Activated naive CD8-positive, alpha-beta T cell treated with anti-CD3 and anti-CD28 coated beads, Interleukin-2, amount 50 U/mL, for 16 hours (primary cell): Measurements from ENCODE around the gene OR2F1.

Experiments used
- DNase-seq: peaks from one replicate; pipeline ENCODE4 v3.0.0-alpha.2; 2020; ENCODE audit warnings: low read depth, low spot score

OR2F1 gene, protein sequence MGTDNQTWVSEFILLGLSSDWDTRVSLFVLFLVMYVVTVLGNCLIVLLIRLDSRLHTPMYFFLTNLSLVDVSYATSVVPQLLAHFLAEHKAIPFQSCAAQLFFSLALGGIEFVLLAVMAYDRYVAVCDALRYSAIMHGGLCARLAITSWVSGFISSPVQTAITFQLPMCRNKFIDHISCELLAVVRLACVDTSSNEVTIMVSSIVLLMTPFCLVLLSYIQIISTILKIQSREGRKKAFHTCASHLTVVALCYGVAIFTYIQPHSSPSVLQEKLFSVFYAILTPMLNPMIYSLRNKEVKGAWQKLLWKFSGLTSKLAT

DNA sequence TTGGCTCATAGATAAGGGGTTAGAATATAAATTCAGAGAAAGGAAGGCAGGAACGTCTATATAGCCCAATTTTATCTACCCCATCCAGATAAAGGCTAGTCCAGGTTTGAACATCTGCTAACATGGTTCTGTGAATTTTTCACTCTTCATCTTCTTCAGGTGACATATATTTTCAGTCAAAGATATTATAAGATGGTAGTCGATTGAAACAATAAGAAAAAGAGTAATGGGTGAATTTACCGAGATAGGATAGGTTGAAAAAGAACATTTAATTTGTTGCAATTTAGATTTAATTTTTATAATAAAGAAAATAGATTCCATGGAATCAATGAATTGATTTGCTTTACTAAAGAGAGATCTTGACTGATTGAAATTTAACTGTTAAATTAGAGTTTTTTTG lies at the start of gene OR2F1:
TSS of gene OR2F1 (plus strand) at position 301 of the 400 bp plus-strand sequence. CDS start 5,127 bp downstream, outside the sequence.
- DNase-seq = no peak

DNA sequence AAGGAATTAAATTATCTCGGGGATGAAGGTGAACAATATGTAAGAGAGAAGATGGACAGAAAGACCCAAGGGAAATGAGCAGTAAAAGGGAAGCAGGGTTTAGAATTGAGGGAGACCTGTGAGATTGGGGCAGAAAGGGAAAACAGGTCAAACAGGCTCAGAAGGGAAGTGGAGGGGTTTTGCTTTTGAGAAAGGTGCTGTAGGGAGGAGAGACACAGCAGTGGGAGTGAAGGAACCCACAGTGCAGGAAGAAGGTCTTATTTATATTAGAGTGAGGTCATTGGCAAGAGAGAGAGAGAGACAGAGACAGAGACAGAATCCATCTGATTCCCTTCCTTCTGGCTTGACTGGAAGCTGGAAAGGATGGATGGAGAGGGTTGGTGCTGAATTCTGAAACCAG lies 49.1 kb upstream of the OR2F1 start:
- no peak for DNase-seq

DNA sequence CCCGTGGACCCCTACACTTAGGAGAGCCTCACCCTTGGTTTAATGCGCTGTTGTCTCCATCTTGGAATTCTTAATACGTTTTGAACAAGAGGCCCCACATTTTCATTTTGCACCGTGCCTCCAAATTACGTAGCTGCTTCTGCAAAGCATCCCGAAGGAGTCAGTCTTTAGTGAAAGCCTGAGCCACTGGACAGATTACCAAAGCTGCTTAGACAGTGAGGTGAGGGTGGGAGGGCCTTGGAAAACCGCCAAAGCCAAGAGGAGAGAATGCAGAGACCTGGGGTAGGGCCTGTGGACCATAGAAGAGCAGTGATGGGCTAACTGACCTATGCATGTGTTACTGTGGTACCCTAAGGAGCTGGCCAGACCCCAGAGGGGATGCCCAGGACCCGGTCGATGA lies 48.5 kb upstream of the OR2F1 start:
- no peak for DNase-seq

DNA sequence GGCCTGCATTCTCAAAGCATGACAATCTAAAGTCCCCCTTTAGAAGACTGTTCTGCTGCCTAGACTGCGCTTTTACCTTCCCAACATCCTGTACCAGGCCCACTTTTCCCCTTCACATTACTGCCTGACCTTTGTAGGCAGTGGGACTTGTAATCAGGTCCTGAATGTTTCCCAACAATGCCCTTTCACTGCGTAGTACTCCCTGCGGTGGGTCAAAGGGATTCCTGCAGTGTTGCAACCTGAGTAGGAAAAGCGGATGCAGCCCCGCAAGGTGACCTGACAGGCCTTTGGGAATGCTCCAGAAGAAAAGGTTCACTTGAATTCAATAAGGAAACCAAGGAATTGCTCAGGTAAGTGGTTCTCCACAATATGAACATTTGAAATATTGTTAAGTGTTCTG lies 47.7 kb upstream of the OR2F1 start:
- no peak for DNase-seq

DNA sequence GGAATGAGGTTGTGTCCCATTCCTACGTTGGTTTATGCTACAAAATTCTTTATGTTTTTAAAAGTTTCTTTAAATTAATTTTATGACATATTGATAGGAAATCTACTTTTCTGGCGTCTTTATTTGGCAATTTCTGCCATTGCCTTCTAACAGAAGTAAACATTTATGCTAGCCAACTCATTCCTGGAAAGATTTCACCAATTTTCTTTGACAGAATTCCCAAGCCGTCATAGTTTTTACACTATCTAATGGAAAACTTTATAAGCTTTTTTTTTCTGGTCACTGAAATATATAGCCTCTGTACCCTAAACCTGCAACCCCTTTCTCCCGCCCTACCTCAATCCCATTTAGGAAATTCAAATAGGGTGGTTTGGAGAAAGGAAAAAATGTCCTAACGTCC lies 46.5 kb upstream of the OR2F1 start:
- no peak for DNase-seq

DNA sequence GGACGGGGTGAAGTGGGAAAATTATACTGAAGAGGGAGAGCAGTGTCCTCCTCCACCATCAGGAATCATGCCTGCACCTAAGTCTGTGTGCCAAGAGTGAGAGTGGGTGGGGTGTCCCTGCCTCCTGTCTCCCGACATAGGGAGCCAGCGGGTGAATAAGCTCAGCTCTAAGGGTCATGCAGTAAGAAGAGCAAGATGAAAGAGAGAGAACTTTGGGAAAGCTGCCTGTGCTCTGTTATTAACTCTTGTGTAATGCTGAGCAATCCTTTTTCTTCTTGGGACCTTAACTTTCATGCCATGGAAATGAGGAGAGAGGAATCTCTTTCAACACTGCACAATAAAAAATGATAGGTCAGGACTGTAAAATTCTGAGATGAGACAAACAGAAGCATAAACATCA lies 44.8 kb upstream of the OR2F1 start:
- DNase-seq = no peak

DNA sequence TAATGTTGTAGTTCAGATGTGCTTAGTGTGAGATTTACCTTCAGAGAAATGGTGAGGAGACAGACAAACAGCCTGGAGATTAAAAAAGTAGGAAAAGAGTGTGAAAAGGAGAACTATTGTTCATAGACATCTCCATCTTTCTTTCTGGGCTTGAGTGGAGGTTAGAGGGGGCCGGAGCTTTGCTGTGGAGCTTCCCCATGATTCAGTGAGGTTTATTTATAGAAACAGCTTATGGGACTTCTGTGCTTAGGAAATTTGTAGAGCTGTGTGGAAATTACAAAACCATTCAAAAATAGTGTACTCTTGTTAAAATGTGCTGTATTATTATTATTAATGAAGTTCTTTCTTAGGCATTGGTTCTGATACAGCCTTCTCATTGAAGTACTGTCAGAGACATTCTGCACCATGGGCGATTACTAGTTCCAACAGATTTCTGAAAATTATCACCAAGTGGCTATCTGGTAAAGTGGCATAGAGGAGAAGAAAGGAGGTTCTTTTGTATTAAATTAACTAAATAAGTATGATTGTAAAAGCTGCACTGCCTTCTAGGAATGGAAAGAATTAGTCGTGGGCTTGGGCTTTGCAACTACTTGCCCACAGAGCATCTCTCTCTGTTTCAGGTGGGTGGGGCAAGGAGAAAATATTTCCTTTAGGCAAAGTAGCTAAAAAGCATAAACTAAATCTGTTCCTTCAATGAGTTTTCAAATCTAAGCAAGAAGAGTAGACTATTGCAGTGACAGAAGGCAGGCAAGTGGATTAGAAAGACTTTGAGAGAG lies 44.0 kb upstream of the OR2F1 start:
- no peak for DNase-seq

DNA sequence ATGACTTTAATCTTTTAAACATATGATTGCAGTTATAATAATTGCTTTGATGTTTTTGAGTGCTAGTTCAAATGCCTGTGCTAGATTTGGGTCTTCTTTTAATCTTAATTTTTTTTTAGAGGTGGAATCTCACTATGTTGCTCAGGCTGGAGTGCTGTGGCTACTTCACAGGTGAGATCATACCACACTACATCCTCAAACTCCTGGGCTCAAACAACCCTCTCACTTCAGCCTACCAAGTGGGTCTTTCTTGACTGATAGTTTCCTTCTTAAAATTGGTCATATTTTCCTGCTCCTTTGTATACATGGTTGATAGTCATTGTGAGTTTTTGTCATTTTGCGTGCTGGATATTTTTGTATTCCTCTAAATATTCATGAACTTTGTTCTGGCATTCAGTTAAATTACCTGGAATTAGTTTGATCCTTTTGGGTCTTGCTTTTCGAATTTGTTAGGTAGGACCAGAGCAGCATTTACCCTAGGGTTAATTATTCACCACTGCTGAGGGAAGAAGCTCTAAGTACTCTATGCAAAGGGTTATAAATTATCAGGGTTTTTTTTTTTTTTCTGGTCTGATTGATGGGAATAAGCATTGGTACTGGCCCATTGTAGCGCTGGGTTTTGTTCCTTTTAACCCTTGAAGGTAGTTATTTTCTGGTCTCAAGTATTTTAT lies 40.6 kb upstream of the OR2F1 start:
- no peak for DNase-seq

DNA sequence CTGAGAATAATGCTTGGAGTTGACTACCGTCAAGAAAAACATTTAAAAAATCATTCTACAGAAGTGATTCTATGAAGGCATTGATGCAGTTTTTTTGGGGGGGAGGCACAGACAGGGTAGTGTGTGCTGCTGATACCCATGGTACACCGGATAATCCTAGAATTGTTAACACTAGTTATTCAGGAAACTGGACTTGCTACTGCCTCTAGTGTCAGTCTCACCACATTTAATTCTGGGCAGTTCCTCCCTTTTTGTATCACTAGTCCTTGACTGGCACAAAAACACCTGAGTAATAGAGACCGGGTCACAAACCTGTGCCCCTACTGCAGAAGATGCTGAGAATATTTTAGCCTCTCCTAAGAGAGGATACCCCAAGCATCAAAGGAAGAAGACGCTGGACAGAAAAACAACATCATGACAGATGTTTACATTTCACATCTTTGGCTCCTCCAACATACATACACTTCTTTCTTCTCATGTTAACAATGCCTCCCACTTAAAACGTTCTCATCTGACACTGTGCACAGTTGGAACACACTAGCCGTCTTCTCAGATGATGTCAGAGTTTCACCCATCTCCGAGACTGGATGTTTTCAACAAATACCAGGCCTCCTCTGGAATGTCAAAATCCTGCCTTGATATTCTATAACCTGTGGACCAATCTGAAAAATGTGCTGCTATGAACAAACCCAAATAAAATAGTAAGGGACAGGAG lies 39.5 kb upstream of the OR2F1 start:
- no peak for DNase-seq

DNA sequence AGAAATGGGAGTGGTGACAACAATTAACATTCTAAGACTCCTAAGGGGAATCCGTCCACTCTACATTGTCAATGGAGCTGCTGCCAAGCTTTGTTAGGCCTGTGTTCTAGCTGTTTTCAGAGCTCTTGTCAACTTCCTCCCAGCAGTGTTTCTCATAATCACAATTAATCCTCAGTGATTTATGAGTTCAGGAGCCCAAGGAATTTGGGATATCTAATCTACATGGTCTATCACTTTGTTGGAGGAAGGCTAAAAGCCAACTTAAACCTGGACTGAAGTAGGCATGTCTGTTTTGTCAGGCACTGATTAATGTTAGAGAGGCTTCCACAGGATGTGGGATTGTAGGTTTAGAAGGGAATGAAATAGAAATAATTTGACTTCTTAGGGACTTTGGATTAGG lies 29.8 kb upstream of the OR2F1 start:
- DNase-seq = no peak

DNA sequence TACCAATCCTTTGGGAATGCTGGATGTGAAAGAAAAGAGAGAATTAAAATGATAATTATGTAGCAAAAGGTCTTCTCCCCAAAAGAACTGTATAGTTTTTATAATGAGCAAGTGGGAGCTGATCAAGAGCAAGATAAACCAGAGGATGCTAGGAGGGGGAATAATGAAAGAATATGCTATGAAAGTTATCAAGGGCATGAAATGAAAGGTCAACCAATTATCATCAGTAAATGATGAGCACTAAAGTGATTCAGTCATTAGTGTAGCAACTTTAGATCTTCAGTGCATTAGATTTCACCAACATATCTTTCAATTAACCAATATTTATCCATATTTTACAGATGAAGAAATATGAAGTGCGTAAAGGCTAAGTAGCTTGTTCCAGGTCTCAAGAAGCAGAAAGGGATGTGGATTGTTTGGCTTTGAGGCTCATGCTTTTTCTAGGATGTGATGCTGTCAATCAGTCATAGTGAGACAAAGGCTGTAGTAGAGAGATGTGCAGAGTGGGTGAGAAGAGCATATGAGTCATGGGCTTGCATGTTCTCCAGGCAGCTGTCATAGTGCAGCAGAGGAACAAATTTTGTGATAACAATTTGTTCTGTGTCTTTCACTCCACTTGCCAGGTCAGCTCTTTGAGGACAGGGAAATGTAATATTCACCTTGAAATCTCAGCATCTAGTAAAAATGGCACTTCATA lies 25.3 kb upstream of the OR2F1 start:
- no peak for DNase-seq

DNA sequence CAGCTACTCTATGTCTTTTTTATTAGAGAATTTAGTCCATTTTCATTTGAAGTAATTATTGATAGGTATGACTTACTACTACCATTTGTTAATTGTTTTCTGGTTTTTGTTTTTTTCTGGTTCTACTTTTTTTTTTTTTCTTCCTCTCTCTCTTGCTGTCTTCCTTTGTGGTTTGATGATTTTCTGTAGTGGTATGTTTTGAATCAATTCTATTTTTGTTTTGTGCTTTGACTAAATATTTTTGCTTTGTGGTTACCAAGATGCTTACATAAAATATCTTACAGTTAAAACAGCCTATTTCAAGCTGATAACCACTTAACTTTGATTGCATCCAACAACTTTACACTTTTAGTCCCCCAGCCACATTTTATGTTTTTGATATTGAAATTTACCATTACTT lies 22.9 kb upstream of the OR2F1 start:
- DNase-seq = no peak

DNA sequence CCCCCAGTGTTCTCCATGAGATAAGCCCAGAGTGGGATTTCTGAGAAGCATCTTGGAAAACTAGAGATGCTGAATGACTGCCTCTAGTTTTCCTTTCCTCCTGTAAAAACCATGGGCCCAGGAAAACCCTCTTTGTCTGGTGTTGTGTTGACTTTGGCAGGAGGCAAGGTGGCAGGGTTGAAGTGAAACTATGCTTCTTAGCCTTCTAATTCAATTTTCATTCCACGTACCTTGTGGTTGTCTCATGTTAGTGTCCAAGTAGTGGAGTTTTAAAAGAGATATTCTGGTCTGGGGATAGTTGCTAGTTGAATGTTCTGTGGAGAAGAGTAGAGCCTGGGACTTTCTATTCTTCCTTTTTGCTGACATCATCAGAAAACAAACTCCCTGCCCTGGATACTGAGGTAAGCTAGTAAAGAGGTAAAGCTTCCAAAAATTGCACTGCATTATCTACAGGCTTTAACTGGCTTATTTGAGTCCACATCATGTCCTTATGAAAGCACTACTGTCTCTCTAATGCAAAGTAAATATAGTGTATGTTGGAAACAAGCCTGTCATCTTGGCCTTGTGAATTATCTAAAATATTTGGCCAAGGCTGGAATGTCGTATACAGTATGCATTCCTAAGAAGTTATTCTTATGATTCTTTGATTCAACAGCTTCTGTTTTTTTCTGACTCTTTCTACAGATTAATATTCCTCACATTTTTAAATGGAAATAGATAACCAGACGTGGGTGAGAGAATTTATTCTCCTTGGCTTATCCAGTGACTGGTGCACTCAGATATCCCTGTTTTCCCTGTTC lies 19.9 kb upstream of the OR2F1 start, which contains the start of gene OR2F2:
TSS of gene OR2F2 (plus strand) at position 708 of the 800 bp plus-strand sequence. CDS start at position 708, 0 bp downstream.
- DNase-seq = no peak

DNA sequence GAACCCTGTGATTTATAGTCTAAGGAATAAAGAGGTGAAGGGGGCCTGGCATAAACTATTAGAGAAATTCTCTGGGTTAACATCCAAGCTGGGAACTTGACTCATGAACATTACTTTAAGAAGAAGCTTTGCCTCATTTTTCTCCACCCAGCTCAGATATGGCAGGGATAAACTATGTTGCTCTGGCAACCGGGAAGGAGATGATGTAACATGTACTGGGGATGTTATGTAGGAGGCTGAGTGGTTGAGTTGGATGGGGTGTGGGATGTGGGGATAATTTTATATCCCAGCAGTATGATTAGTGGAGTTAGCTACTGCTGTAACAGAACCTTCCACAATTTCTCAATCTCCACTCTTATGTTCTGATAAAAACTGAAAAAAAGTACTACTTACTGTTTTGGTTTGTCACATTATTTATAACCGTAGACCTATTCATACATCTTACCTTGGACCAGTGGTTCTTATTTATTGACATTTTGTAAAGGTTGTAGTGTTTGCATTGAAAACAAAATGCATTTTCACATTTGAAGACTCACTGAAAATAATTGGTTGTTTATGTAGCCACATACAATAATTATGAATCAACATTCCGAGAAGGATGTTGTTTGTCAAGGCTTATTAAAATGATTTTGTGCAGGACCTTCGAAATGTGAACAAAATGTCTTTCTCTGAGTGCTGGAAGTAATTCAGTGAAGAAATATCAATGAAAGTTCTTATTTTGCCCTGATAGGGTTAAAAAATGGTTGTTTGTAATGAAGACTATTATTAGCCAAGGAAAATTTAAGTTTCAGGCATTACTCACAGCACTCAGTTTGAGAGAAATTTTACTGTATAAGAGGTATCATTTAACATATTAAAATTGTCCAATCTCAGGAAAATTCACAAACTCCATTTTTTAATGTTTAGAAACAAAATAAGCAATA lies 18.3 kb upstream of the OR2F1 start:
- no peak for DNase-seq

DNA sequence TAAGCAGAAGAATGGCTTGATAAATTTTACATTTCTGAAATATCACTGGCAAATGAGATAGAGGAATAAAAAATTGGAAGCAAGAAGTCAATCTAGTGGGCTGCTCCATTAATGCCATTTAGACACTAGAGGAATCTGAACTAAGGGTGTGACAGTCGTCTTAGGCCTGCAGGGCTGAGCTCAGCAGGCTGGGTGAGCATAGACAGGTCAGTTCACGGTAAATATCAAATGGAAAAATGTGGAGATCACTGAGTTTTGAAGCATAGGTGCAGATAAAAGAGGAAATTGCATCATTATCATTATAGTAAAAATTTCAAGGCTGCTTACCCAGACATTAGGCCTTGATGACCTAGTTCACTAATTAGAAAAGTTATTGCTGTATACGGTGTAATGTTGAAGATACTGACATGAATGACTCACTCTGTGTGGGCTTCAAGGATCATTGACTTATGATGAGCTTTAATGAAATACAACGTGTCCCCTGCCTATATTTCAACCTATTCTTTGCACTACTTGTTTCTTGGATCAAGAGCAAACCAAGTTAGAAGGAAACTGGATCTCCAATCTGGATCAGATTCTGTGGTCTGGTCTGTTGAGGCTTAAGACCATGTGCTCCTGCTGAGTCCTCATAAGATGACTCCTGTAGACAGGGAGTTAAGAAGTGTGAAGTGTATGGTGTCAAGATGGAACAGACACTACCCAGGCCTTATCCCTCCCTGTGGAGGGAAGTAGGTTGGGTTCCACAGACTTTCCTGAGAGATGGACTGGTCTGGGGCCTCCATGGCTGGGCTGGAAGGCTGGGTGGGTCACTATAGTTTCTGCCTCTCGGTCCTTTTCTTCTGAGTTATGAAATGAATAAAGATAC lies 16.0 kb upstream of the OR2F1 start:
- DNase-seq = no peak

DNA sequence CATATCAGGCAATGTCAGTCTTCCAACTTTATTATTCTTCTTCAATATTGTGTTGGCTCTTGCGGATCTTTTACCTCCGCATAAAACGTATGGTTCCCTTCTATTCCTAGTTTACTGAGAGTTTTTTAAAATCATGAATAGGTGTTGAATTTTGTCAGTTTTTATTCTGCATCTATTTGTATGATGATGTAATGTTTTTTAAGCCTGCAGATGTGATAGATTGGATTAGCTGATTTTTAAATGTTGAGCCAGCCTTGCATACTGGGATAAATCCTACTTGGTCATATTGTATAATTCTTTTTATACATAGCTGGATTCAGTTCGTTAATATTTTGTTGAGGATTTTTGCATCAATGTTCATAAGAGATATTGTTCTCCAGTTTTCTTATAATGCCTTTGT lies 9.2 kb upstream of the OR2F1 start:
- DNase-seq = no peak

DNA sequence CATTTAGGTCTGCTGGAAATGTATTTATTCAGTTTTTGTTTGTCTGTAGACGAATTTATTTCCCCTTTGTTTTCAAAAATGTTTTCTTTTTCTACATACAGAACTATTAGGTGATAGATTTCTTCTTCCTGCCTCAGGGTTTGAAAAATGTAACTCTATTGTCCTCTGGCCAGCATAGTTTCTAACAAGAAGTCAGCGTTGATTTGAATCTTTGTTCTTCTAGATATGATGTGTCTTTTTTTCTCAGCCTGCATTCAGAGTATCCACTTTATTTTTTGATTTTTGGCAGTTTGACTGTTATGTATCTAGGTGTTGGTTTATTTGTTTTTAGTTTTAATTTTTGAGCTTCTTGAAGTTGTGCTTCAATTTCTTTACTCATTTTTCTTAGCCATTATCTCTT lies 7.5 kb upstream of the OR2F1 start:
- no peak for DNase-seq

DNA sequence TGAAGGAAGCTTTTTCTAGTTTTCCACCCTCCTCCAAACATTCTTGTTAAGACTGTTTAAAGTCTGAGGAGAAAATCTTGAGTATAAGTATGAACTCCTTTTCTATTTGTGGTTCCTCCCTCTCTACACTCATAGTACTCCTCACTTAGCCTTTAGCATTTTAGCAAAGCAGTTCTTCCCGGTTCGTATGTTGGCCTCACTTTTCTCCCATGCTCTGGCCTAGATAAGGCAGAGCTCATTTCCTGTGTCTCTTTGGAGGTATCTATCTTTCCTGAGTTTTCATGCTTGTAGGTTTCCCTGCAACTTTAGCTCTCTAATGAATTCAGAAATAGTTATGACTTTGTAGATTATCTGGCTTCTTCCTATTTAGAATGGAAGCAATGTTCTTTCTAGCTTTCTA lies 5.9 kb upstream of the OR2F1 start:
- DNase-seq = no peak
